CD8-positive, alpha-beta memory T cell (primary cell): ENCODE measurements around the gene B3GALT5. TPM values are rescaled to one million over a fixed set of nuclear protein-coding genes. Genes with fewer than 3 reads are reported as not detected.

Experiments
- CTCF ChIA-PET: fragments of 350-600 bp; sonication (Branson Sonifier 250); formaldehyde crosslinking; loops from one replicate; lab custom pipeline; 2021; ENCODE audit warnings: antibody characterized with exemption; lab: Charles Lee
- POLR2A ChIA-PET: fragments of 350-600 bp; sonication (Branson Sonifier 250); formaldehyde crosslinking; loops from one replicate; lab custom pipeline; 2021; ENCODE audit warnings: antibody characterized with exemption; lab: Charles Lee
- DNase-seq, 5 donors: peaks; one replicate each; pipeline versions ENCODE4 v3.0.0 to v3.0.0-alpha.2; 2020 to 2022; ENCODE audit warnings: mixed read lengths in 1 of 5
- H3K27ac ChIP-seq: one replicate; pipeline ENCODE4 v1.7.0; 2013; ENCODE audit warnings: low read depth, mild to moderate bottlenecking, low read length, moderate library complexity
- H3K27me3 ChIP-seq: 2 replicates; pipeline ENCODE4 v1.7.0; 2013; ENCODE audit warnings: low read length, mild to moderate bottlenecking; ENCODE audit not compliant: insufficient read depth, poor library complexity, severe bottlenecking
- H3K36me3 ChIP-seq: 2 replicates; pipeline ENCODE4 v1.7.0; 2013; ENCODE audit warnings: mild to moderate bottlenecking, low read length, moderate library complexity; ENCODE audit not compliant: insufficient read depth
- H3K4me1 ChIP-seq: 2 replicates; pipeline ENCODE4 v1.7.0; 2013; ENCODE audit warnings: mild to moderate bottlenecking, low read length, moderate library complexity; ENCODE audit not compliant: insufficient read depth
- H3K4me3 ChIP-seq: 2 replicates; pipeline ENCODE4 v1.7.0; 2013; ENCODE audit warnings: mild to moderate bottlenecking, low read length
- H3K9me3 ChIP-seq: 2 replicates; pipeline ENCODE4 v1.7.0; 2013; ENCODE audit warnings: mild to moderate bottlenecking, low read length
- H3K27ac Mint-ChIP-seq, 8 donors: one replicate each; pipeline ENCODE4 v1.8.0; 2020 to 2021; ENCODE audit warnings: mixed read lengths in 8 of 8, mild to moderate bottlenecking in 6 of 8, inconsistent platforms in 3 of 8, moderate library complexity in 3 of 8
- H3K27me3 Mint-ChIP-seq, 2 donors: one replicate each; pipeline ENCODE4 v1.8.0; 2020 to 2021; ENCODE audit warnings: mixed read lengths in 2 of 2, mild to moderate bottlenecking in 1 of 2, moderate library complexity in 1 of 2
- H3K36me3 Mint-ChIP-seq, 3 donors: one replicate each; pipeline ENCODE4 v1.8.0; 2020 to 2021; ENCODE audit warnings: mixed read lengths in 3 of 3, inconsistent platforms in 1 of 3, mild to moderate bottlenecking in 1 of 3
- H3K4me1 Mint-ChIP-seq, 3 donors: one replicate each; pipeline ENCODE4 v1.8.0; 2020 to 2021; ENCODE audit warnings: mixed read lengths in 3 of 3, inconsistent platforms in 1 of 3, mild to moderate bottlenecking in 1 of 3
- H3K4me3 Mint-ChIP-seq, 7 donors: one replicate each; pipeline ENCODE4 v1.8.0; 2020 to 2021; ENCODE audit warnings: mixed read lengths in 7 of 7, mild to moderate bottlenecking in 6 of 7, moderate library complexity in 4 of 7, inconsistent platforms in 2 of 7
- H3K9me3 Mint-ChIP-seq, 5 donors: one replicate each; pipeline ENCODE4 v1.8.0; 2020 to 2022; ENCODE audit warnings: mixed read lengths in 5 of 5, mild to moderate bottlenecking in 3 of 5, moderate library complexity in 2 of 5, inconsistent platforms in 1 of 5
- polyA plus RNA-seq: library from polyadenylated mRNA; unstranded; fragments of 300-500 nt; fragmentation: Illumina TruSeq; gene quantifications from one replicate; pipeline ENCODE4 v1.2.3, GENCODE V29; 2021
- total RNA-seq, 2 experiments: library from RNA; stranded (reverse); gene quantifications; one replicate each; pipeline ENCODE4 v1.2.3, GENCODE V29; 2021

The B3GALT5 gene
- total and polyA plus RNA-seq, 3 experiments from 2014 or later: not detected

GRCh38 chr21:39666681-39667315 is 54.1 kb downstream of the B3GALT5 start:
- H3K27me3 ChIP-seq: no peaks in the 10 kb centered on the region
- Mint-ChIP-seq H3K36me3 (no peaks in the 10 kb centered on the region), H3K4me1 (peaks cover 0 to 1% (median 0%) of the 10 kb centered on the region in 3 donors), H3K27ac (peak overlapping the region in 2 of 8 donors; percentile 27 to 42), H3K4me3 (no peak overlapping the region), H3K27me3 (peaks cover 0 to 2% of the 10 kb centered on the region in 2 donors), H3K9me3 (peaks cover 0 to 8% (median 0%) of the 10 kb centered on the region in 5 donors)
- H3K36me3 ChIP-seq: no peaks in the 10 kb centered on the region
- H3K9me3 ChIP-seq: no peaks in the 10 kb centered on the region
- H3K4me3 ChIP-seq: no peak overlapping the region
- DNase-seq: no peak
- CTCF ChIA-PET: no interaction called here
- no peak overlapping the region for H3K27ac ChIP-seq
- POLR2A ChIA-PET: no interaction called here
- H3K4me1 ChIP-seq: no peaks in the 10 kb centered on the region

GRCh38 chr21:39667353-39667891 is 54.7 kb downstream of the B3GALT5 start:
- no peaks in the 10 kb centered on the region for H3K36me3 ChIP-seq
- Mint-ChIP-seq H3K4me3 (no peak overlapping the region), H3K36me3 (no peaks in the 10 kb centered on the region), H3K9me3 (peaks cover 0 to 8% (median 0%) of the 10 kb centered on the region in 5 donors), H3K27ac (no peak overlapping the region), H3K4me1 (peaks cover 0 to 1% (median 0%) of the 10 kb centered on the region in 3 donors), H3K27me3 (peaks cover 0 to 2% of the 10 kb centered on the region in 2 donors)
- ChIA-PET POLR2A (no interaction called here), CTCF (no interaction called here)
- no peak overlapping the region for H3K4me3 ChIP-seq
- no peak for DNase-seq
- H3K9me3 ChIP-seq: no peaks in the 10 kb centered on the region
- no peaks in the 10 kb centered on the region for H3K27me3 ChIP-seq
- no peaks in the 10 kb centered on the region for H3K4me1 ChIP-seq
- H3K27ac ChIP-seq: no peak overlapping the region

DNA sequence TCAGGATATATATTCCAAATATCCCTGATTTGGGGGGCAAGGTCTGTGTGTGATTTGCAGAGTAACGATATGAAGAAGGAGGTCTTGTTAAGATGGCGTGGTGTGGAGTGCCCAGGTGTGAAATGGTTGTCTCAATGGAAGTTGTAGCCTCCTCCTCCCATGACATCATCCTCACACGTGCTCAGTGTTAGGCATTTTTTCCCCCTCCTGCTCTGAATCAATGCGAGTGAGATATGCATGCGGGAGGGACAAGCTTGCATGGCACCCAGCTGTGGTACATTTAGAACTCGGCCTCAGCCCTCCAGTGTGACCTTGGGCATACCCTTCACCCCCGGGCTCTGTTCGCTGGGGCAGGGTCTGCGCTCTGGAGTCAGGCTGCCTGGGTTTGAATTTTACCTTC is 55.6 kb downstream of the B3GALT5 start:
- CTCF ChIA-PET: no interaction called here
- no peaks in the 10 kb centered on the region for H3K36me3 Mint-ChIP-seq
- no peak for DNase-seq
- POLR2A ChIA-PET: no interaction called here
- no peaks in the 10 kb centered on the region for H3K27me3 ChIP-seq
- no peak overlapping the region for H3K4me3 ChIP-seq
- H3K27ac ChIP-seq: no peak overlapping the region
- no peak overlapping the region for H3K4me3 Mint-ChIP-seq
- H3K4me1 Mint-ChIP-seq: peaks cover 0 to 1% (median 0%) of the 10 kb centered on the region in 3 donors
- H3K27ac Mint-ChIP-seq: no peak overlapping the region
- no peaks in the 10 kb centered on the region for H3K36me3 ChIP-seq
- H3K27me3 Mint-ChIP-seq: peaks cover 2 to 4% of the 10 kb centered on the region in 2 donors
- peaks cover 0 to 8% (median 0%) of the 10 kb centered on the region in 5 donors for H3K9me3 Mint-ChIP-seq
- H3K4me1 ChIP-seq: no peaks in the 10 kb centered on the region
- H3K9me3 ChIP-seq: no peaks in the 10 kb centered on the region

- Mint-ChIP-seq H3K4me1 (peaks cover 0 to 1% (median 0%) of the 10 kb centered on the region in 3 donors), H3K27me3 (peaks cover 4 to 9% of the 10 kb centered on the region in 2 donors)
- CTCF ChIA-PET: no interaction called here
Measured at GRCh38 chr21:39669485-39669884, 56.7 kb downstream of the B3GALT5 start.

GRCh38 chr21:39669976-39670661 is 57.4 kb downstream of the B3GALT5 start:
- H3K9me3 Mint-ChIP-seq: peaks cover 0 to 5% (median 0%) of the 10 kb centered on the region in 5 donors

More at GRCh38 chr21:39669485-39669884, 56.7 kb downstream of the B3GALT5 start:
- Histone ChIP-seq H3K4me1 (no peaks in the 10 kb centered on the region), H3K4me3 (no peak overlapping the region), H3K27me3 (no peaks in the 10 kb centered on the region), H3K9me3 (no peaks in the 10 kb centered on the region), H3K27ac (no peak overlapping the region), H3K36me3 (no peaks in the 10 kb centered on the region)
- POLR2A ChIA-PET: no interaction called here
- H3K27ac Mint-ChIP-seq: peak overlapping the region in 1 of 8 donors; percentile 88
- no peak for DNase-seq
- H3K36me3 Mint-ChIP-seq: no peaks in the 10 kb centered on the region
- H3K4me3 Mint-ChIP-seq: no peak overlapping the region
- peaks cover 0 to 8% (median 0%) of the 10 kb centered on the region in 5 donors for H3K9me3 Mint-ChIP-seq

DNA sequence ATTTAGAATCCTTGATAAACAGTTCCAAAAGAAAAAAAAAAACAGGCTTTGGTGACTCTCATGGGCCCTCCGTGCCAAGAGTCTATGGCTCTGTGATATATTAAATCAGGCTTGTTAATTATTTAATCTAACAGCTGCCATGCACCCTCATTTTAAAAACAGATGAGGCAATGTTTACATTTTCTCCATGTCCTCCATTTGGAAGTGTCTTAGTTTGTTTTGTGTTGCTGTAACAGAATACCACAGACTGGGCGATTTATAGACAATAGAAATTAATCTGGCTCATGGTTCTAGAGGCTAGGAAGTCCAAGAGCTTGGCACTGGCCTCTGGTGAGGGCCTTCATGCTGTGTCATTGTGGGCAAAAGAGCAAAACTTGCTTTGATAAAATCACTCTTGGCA is 58.0 kb downstream of the B3GALT5 start:
- Mint-ChIP-seq H3K9me3 (peaks cover 0 to 7% (median 0%) of the 10 kb centered on the region in 5 donors), H3K27me3 (peaks cover 4 to 19% of the 10 kb centered on the region in 2 donors), H3K27ac (peak overlapping the region in 1 of 8 donors; percentile 64), H3K4me3 (no peak overlapping the region), H3K4me1 (no peaks in the 10 kb centered on the region), H3K36me3 (no peaks in the 10 kb centered on the region)
- H3K27me3 ChIP-seq: no peaks in the 10 kb centered on the region
- H3K36me3 ChIP-seq: no peaks in the 10 kb centered on the region
- no peaks in the 10 kb centered on the region for H3K9me3 ChIP-seq
- no peaks in the 10 kb centered on the region for H3K4me1 ChIP-seq
- ChIA-PET CTCF (no interaction called here), POLR2A (no interaction called here)
- H3K4me3 ChIP-seq: no peak overlapping the region
- H3K27ac ChIP-seq: no peak overlapping the region
- no peak for DNase-seq

More at GRCh38 chr21:39669976-39670661, 57.4 kb downstream of the B3GALT5 start:
- ChIA-PET CTCF (no interaction called here), POLR2A (no interaction called here)
- DNase-seq: no peak
- no peaks in the 10 kb centered on the region for H3K36me3 ChIP-seq
- Mint-ChIP-seq H3K4me3 (no peak overlapping the region), H3K36me3 (no peaks in the 10 kb centered on the region), H3K27me3 (peaks cover 4 to 15% of the 10 kb centered on the region in 2 donors), H3K27ac (peak overlapping the region in 2 of 8 donors; percentile 70 to 88), H3K4me1 (peaks cover 0 to 1% (median 0%) of the 10 kb centered on the region in 3 donors)
- no peaks in the 10 kb centered on the region for H3K27me3 ChIP-seq
- no peak overlapping the region for H3K27ac ChIP-seq
- H3K4me1 ChIP-seq: no peaks in the 10 kb centered on the region
- no peaks in the 10 kb centered on the region for H3K9me3 ChIP-seq
- H3K4me3 ChIP-seq: no peak overlapping the region

DNA sequence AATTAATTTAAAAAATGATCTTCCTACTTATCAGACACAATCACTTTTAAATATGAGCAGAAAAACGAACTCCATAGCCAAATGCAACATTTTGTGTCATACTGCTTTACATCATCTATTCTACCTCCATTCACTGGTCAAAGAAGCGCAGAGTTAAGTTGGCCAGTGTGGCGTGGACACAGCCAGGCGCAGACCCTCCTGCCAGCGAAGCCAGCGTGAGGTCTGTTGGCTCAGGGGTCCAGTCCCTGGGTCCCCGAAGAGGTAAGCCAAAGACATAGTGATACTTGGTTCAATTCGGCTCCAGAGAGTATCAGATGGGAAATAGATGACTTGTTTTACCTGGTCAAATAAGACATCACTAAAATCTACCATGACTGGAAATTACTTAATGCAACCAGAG is 59.2 kb downstream of the B3GALT5 start:
- Mint-ChIP-seq H3K4me1 (no peaks in the 10 kb centered on the region), H3K4me3 (no peak overlapping the region), H3K36me3 (no peaks in the 10 kb centered on the region), H3K27ac (no peak overlapping the region), H3K9me3 (peaks cover 0 to 7% (median 0%) of the 10 kb centered on the region in 5 donors), H3K27me3 (peaks cover 3 to 19% of the 10 kb centered on the region in 2 donors)
- DNase-seq: no peak
- Histone ChIP-seq H3K9me3 (no peaks in the 10 kb centered on the region), H3K36me3 (no peaks in the 10 kb centered on the region), H3K27me3 (no peaks in the 10 kb centered on the region), H3K27ac (no peak overlapping the region), H3K4me3 (no peak overlapping the region), H3K4me1 (no peaks in the 10 kb centered on the region)
- POLR2A ChIA-PET: no interaction called here
- CTCF ChIA-PET: no interaction called here

DNA sequence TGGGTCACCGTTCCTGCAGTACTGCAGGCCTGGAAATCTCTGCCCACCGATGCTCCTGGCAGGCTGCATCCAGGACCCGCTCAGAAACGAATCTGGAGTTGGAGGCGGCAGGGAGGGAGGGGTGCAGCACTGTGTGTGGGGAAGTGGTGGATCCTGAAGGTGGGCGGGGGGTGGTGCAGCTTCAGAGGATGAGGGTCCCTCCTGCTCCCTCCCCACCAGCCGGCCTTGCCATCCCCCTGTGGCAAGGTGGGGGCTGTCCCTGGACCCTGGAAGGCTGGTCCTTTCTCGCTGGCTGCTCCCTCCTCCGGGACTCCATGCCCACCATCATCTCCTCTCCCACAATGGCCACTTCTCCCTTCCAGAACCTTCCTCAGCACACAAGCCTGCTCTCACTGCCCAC is 60.4 kb downstream of the B3GALT5 start:
- Mint-ChIP-seq H3K36me3 (no peaks in the 10 kb centered on the region), H3K4me3 (no peak overlapping the region), H3K9me3 (peaks cover 0 to 11% (median 0%) of the 10 kb centered on the region in 5 donors), H3K27ac (no peak overlapping the region), H3K4me1 (no peaks in the 10 kb centered on the region), H3K27me3 (peaks cover 3 to 19% of the 10 kb centered on the region in 2 donors)
- H3K4me1 ChIP-seq: no peaks in the 10 kb centered on the region
- DNase-seq: no peak
- H3K36me3 ChIP-seq: no peaks in the 10 kb centered on the region
- H3K4me3 ChIP-seq: no peak overlapping the region
- ChIA-PET CTCF (no interaction called here), POLR2A (no interaction called here)
- no peaks in the 10 kb centered on the region for H3K9me3 ChIP-seq
- no peaks in the 10 kb centered on the region for H3K27me3 ChIP-seq
- no peak overlapping the region for H3K27ac ChIP-seq
